ENCODE data around the gene TSPEAR.

Gene TSPEAR

GRCh38 chr21:44718093-44718492, 6.7 kb upstream of the TSPEAR start:
- no peak overlapping the region for H3K27ac ChIP-seq (ENCODE audit: low read depth, low read length)

GRCh38 chr21:44716984-44717383, 5.6 kb upstream of the TSPEAR start:
- H3K9ac ChIP-seq (ENCODE audit: low read length) = no peak overlapping the region
- peaks cover 27% of the 10 kb centered on the region for H3K4me1 ChIP-seq (ENCODE audit: control insufficient read depth, insufficient read depth, low read length)
- no peaks in the 10 kb centered on the region for H3K36me3 ChIP-seq (ENCODE audit: control insufficient read depth, insufficient read depth, low read length)
- H3K9me3 ChIP-seq (ENCODE audit: control insufficient read depth, insufficient read depth, low read depth, low read length) = no peaks in the 10 kb centered on the region
- peaks cover 32% of the 10 kb centered on the region for H3K27me3 ChIP-seq (ENCODE audit: control insufficient read depth, insufficient read depth, low read length)
- no peak overlapping the region for H3K27ac ChIP-seq (ENCODE audit: low read depth, low read length)
- H3K4me3 ChIP-seq (ENCODE audit: low read depth, low read length) = no peak overlapping the region

More at GRCh38 chr21:44718093-44718492, 6.7 kb upstream of the TSPEAR start:
- H3K9ac ChIP-seq (ENCODE audit: low read length) = no peak overlapping the region
- peaks cover 24% of the 10 kb centered on the region for H3K4me1 ChIP-seq (ENCODE audit: control insufficient read depth, insufficient read depth, low read length)
- H3K27me3 ChIP-seq (ENCODE audit: control insufficient read depth, insufficient read depth, low read length) = peaks cover 26% of the 10 kb centered on the region
- no peak overlapping the region for H3K4me3 ChIP-seq (ENCODE audit: low read depth, low read length)
- H3K36me3 ChIP-seq (ENCODE audit: control insufficient read depth, insufficient read depth, low read length) = no peaks in the 10 kb centered on the region
- H3K9me3 ChIP-seq (ENCODE audit: control insufficient read depth, insufficient read depth, low read depth, low read length) = no peaks in the 10 kb centered on the region

- H3K4me1 ChIP-seq (ENCODE audit: control insufficient read depth, insufficient read depth, low read length) = peaks cover 35% of the 10 kb centered on the region
- H3K4me3 ChIP-seq (ENCODE audit: low read depth, low read length) = no peak overlapping the region
- H3K9me3 ChIP-seq (ENCODE audit: control insufficient read depth, insufficient read depth, low read depth, low read length) = no peaks in the 10 kb centered on the region
- peaks cover 52% of the 10 kb centered on the region for H3K27me3 ChIP-seq (ENCODE audit: control insufficient read depth, insufficient read depth, low read length)
- no peak overlapping the region for H3K9ac ChIP-seq (ENCODE audit: low read length)
- H3K27ac ChIP-seq (ENCODE audit: low read depth, low read length) = no peak overlapping the region
- H3K36me3 ChIP-seq (ENCODE audit: control insufficient read depth, insufficient read depth, low read length) = no peaks in the 10 kb centered on the region
Observed at GRCh38 chr21:44714905-44715304, 3.5 kb upstream of the TSPEAR start.

GRCh38 chr21:44713846-44714245, 2.5 kb upstream of the TSPEAR start:
- Histone ChIP-seq H3K4me3 (ENCODE audit: low read depth, low read length) (no peak overlapping the region), H3K9me3 (ENCODE audit: control insufficient read depth, insufficient read depth, low read depth, low read length) (no peaks in the 10 kb centered on the region), H3K36me3 (ENCODE audit: control insufficient read depth, insufficient read depth, low read length) (no peaks in the 10 kb centered on the region), H3K27ac (ENCODE audit: low read depth, low read length) (no peak overlapping the region), H3K4me1 (ENCODE audit: control insufficient read depth, insufficient read depth, low read length) (peaks cover 45% of the 10 kb centered on the region), H3K27me3 (ENCODE audit: control insufficient read depth, insufficient read depth, low read length) (peaks cover 63% of the 10 kb centered on the region), H3K9ac (ENCODE audit: low read length) (no peak overlapping the region)

GRCh38 chr21:44713130-44713529, 1.8 kb upstream of the TSPEAR start:
- Histone ChIP-seq H3K36me3 (ENCODE audit: control insufficient read depth, insufficient read depth, low read length) (no peaks in the 10 kb centered on the region), H3K27me3 (ENCODE audit: control insufficient read depth, insufficient read depth, low read length) (peaks cover 70% of the 10 kb centered on the region), H3K4me3 (ENCODE audit: low read depth, low read length) (no peak overlapping the region), H3K4me1 (ENCODE audit: control insufficient read depth, insufficient read depth, low read length) (peaks cover 45% of the 10 kb centered on the region), H3K27ac (ENCODE audit: low read depth, low read length) (no peak overlapping the region), H3K9me3 (ENCODE audit: control insufficient read depth, insufficient read depth, low read depth, low read length) (no peaks in the 10 kb centered on the region), H3K9ac (ENCODE audit: low read length) (no peak overlapping the region)

- H3K4me3 ChIP-seq (ENCODE audit: low read depth, low read length) = peak overlapping the region; percentile 64
- no peaks in the 10 kb centered on the region for H3K36me3 ChIP-seq (ENCODE audit: control insufficient read depth, insufficient read depth, low read length)
- peaks cover 48% of the 10 kb centered on the region for H3K4me1 ChIP-seq (ENCODE audit: control insufficient read depth, insufficient read depth, low read length)
- H3K27me3 ChIP-seq (ENCODE audit: control insufficient read depth, insufficient read depth, low read length) = peaks cover 76% of the 10 kb centered on the region
- peak overlapping the region; percentile 2 for H3K9ac ChIP-seq (ENCODE audit: low read length)
- no peak overlapping the region for H3K27ac ChIP-seq (ENCODE audit: low read depth, low read length)
- no peaks in the 10 kb centered on the region for H3K9me3 ChIP-seq (ENCODE audit: control insufficient read depth, insufficient read depth, low read depth, low read length)
Observed at GRCh38 chr21:44712203-44713028, 1.0 kb upstream of the TSPEAR start.

GRCh38 chr21:44710756-44711326, 531 bp downstream of the TSPEAR start:
- peak overlapping the region; percentile 67 for H3K9ac ChIP-seq (ENCODE audit: low read length)
- peak overlapping the region; percentile 64 for H3K4me3 ChIP-seq (ENCODE audit: low read depth, low read length)
- H3K9me3 ChIP-seq (ENCODE audit: control insufficient read depth, insufficient read depth, low read depth, low read length) = no peaks in the 10 kb centered on the region
- no peak overlapping the region for H3K27ac ChIP-seq (ENCODE audit: low read depth, low read length)
- peaks cover 91% of the 10 kb centered on the region for H3K27me3 ChIP-seq (ENCODE audit: control insufficient read depth, insufficient read depth, low read length)
- H3K4me1 ChIP-seq (ENCODE audit: control insufficient read depth, insufficient read depth, low read length) = peaks cover 56% of the 10 kb centered on the region
- no peaks in the 10 kb centered on the region for H3K36me3 ChIP-seq (ENCODE audit: control insufficient read depth, insufficient read depth, low read length)

- Histone ChIP-seq H3K27me3 (ENCODE audit: control insufficient read depth, insufficient read depth, low read length) (peaks cover 91% of the 10 kb centered on the region), H3K4me3 (ENCODE audit: low read depth, low read length) (peak overlapping the region; percentile 64), H3K27ac (ENCODE audit: low read depth, low read length) (no peak overlapping the region), H3K36me3 (ENCODE audit: control insufficient read depth, insufficient read depth, low read length) (no peaks in the 10 kb centered on the region), H3K9ac (ENCODE audit: low read length) (peak overlapping the region; percentile 67), H3K9me3 (ENCODE audit: control insufficient read depth, insufficient read depth, low read depth, low read length) (no peaks in the 10 kb centered on the region), H3K4me1 (ENCODE audit: control insufficient read depth, insufficient read depth, low read length) (peaks cover 56% of the 10 kb centered on the region)
Observed at GRCh38 chr21:44710294-44710665, 1.1 kb downstream of the TSPEAR start.

- no peaks in the 10 kb centered on the region for H3K36me3 ChIP-seq (ENCODE audit: control insufficient read depth, insufficient read depth, low read length)
- H3K27ac ChIP-seq (ENCODE audit: low read depth, low read length) = no peak overlapping the region
- no peaks in the 10 kb centered on the region for H3K9me3 ChIP-seq (ENCODE audit: control insufficient read depth, insufficient read depth, low read depth, low read length)
- peak overlapping the region; percentile 67 for H3K9ac ChIP-seq (ENCODE audit: low read length)
- peaks cover 58% of the 10 kb centered on the region for H3K4me1 ChIP-seq (ENCODE audit: control insufficient read depth, insufficient read depth, low read length)
- peaks cover 87% of the 10 kb centered on the region for H3K27me3 ChIP-seq (ENCODE audit: control insufficient read depth, insufficient read depth, low read length)
- peak overlapping the region; percentile 64 for H3K4me3 ChIP-seq (ENCODE audit: low read depth, low read length)
Observed at GRCh38 chr21:44709426-44710293, 1.7 kb downstream of the TSPEAR start.

GRCh38 chr21:44708866-44709425, 2.4 kb downstream of the TSPEAR start:
- Histone ChIP-seq H3K36me3 (ENCODE audit: control insufficient read depth, insufficient read depth, low read length) (no peaks in the 10 kb centered on the region), H3K27me3 (ENCODE audit: control insufficient read depth, insufficient read depth, low read length) (peaks cover 88% of the 10 kb centered on the region), H3K9ac (ENCODE audit: low read length) (peak overlapping the region; percentile 67), H3K9me3 (ENCODE audit: control insufficient read depth, insufficient read depth, low read depth, low read length) (no peaks in the 10 kb centered on the region), H3K4me1 (ENCODE audit: control insufficient read depth, insufficient read depth, low read length) (peaks cover 65% of the 10 kb centered on the region), H3K4me3 (ENCODE audit: low read depth, low read length) (peak overlapping the region; percentile 64), H3K27ac (ENCODE audit: low read depth, low read length) (no peak overlapping the region; the same call in 1 of the 2 replicates)

Data from HUES6 (cell line).